H1 (cell line): ENCODE data around the gene ANKRD7. TPM values are rescaled to one million over a fixed set of nuclear protein-coding genes. Genes with fewer than 3 reads are reported as not detected.

Experiments
- CTCF ChIA-PET: fragments of 300-600 bp; sonication (Branson Sonifier 250); formaldehyde crosslinking; loops from one replicate; lab custom pipeline; 2021; ENCODE audit not compliant: partially characterized antibody; lab: Charles Lee
- POLR2A ChIA-PET: fragments of 300-600 bp; sonication (Branson Sonifier 250); formaldehyde crosslinking; loops from one replicate; lab custom pipeline; 2021; ENCODE audit warnings: inconsistent platforms; ENCODE audit not compliant: partially characterized antibody; lab: Charles Lee
- DNase-seq, 2 experiments: peaks; one replicate each; pipeline versions ENCODE4 v3.0.0 to v3.0.0-alpha.2; 2010 to 2022; ENCODE audit warnings: low spot score in 2 of 2, low read depth in 1 of 2, mixed read lengths in 1 of 2
- FAIRE-seq: peaks from 2 replicates; lab custom pipeline; 2011; peaks lifted over from hg19 to GRCh38; lab: Jason Lieb, UNC
- H2AFZ ChIP-seq: 2 replicates; pipeline ENCODE4 v1.8.1; 2012; ENCODE audit warnings: low read length, inconsistent platforms
- H2AK5ac ChIP-seq: 2 replicates; pipeline ENCODE4 v1.6.1; 2013; ENCODE audit warnings: low read depth, low read length
- H2BK120ac ChIP-seq: replicated peaks from 2 replicates; pipeline ENCODE3; 2013; ENCODE audit warnings: low read depth, low read length, inconsistent platforms
- H2BK12ac ChIP-seq: 2 replicates; pipeline ENCODE4 v1.6.1; 2013; ENCODE audit warnings: low read depth, low read length
- H2BK15ac ChIP-seq: 2 replicates; pipeline ENCODE4 v1.6.1; 2013; ENCODE audit warnings: low read length
- H2BK20ac ChIP-seq: 2 replicates; pipeline ENCODE4 v1.6.1; 2013; ENCODE audit warnings: low read length
- H2BK5ac ChIP-seq: 2 replicates; pipeline ENCODE4 v1.6.1; 2013; ENCODE audit warnings: low read depth, low read length
- H3K14ac ChIP-seq: 2 replicates; pipeline ENCODE4 v1.6.1; 2013; ENCODE audit warnings: inconsistent platforms; ENCODE audit not compliant: insufficient read length
- H3K18ac ChIP-seq: 2 replicates; pipeline ENCODE4 v1.6.1; 2013; ENCODE audit warnings: low read length; ENCODE audit errors: extremely low read depth
- H3K23ac ChIP-seq: 2 replicates; pipeline ENCODE4 v1.6.1; 2013; ENCODE audit warnings: inconsistent platforms; ENCODE audit not compliant: insufficient read length
- H3K23me2 ChIP-seq: 2 replicates; pipeline ENCODE4 v1.6.1; 2013; ENCODE audit warnings: low read depth, low read length
- H3K27ac ChIP-seq: 2 replicates; pipeline ENCODE4 v1.6.1; 2011; ENCODE audit warnings: low read depth, low read length, inconsistent platforms
- H3K27me3 ChIP-seq, 4 experiments: replicated peaks in 1 of 4; 1 replicate in 1 of 4; 2 replicates in 3 of 4; pipeline versions ENCODE4 v1.6.1 to v1.8.1; 2011 to 2013; ENCODE audit warnings: low read length in 3 of 4, mild to moderate bottlenecking in 3 of 4, inconsistent platforms in 2 of 4, mixed read lengths in 2 of 4, moderate library complexity in 1 of 4; ENCODE audit not compliant: control insufficient read depth in 3 of 4, insufficient read depth in 3 of 4; ENCODE audit errors: extremely low read depth in 1 of 4
- H3K36me3 ChIP-seq, 4 experiments: 2 replicates each; pipeline versions ENCODE4 v1.6.1 to v1.8.1; 2011 to 2013; ENCODE audit warnings: mild to moderate bottlenecking in 4 of 4, low read length in 3 of 4, moderate library complexity in 2 of 4, control low read depth in 1 of 4, inconsistent platforms in 1 of 4; ENCODE audit not compliant: insufficient read depth in 4 of 4, control insufficient read depth in 2 of 4
- H3K4ac ChIP-seq: replicated peaks from 2 replicates; pipeline ENCODE3; 2013; ENCODE audit warnings: low read length, low read depth, mixed read lengths, inconsistent platforms; ENCODE audit not compliant: insufficient read length
- H3K4me1 ChIP-seq, 4 experiments: replicated peaks in 1 of 4; 1 replicate in 1 of 4; 2 replicates in 3 of 4; pipeline versions ENCODE4 v1.6.1 to v1.8.1; 2011 to 2013; ENCODE audit warnings: low read length in 3 of 4, inconsistent platforms in 2 of 4, mixed read lengths in 1 of 4; ENCODE audit not compliant: insufficient read depth in 4 of 4, control insufficient read depth in 3 of 4
- H3K4me2 ChIP-seq, 2 experiments: 2 replicates each; pipeline versions ENCODE4 v1.6.1 to v1.8.1; 2011 to 2013; ENCODE audit warnings: low read depth in 2 of 2, low read length in 2 of 2, control low read depth in 1 of 2, inconsistent platforms in 1 of 2, mild to moderate bottlenecking in 1 of 2; ENCODE audit not compliant: insufficient read depth in 1 of 2
- H3K4me3 ChIP-seq, 4 experiments: fragments of 200-600, 300-600 bp in 1 of 4; sonication (generic), shearing (Covaris generic), sonication (Bioruptor Twin) in 1 of 4; 2 replicates each; pipeline versions ENCODE4 v1.5.1 to v1.8.1; 2011 to 2016; ENCODE audit warnings: low read length in 4 of 4, low read depth in 3 of 4, control low read depth in 2 of 4, inconsistent platforms in 2 of 4, mild to moderate bottlenecking in 2 of 4, mixed read lengths in 1 of 4, moderate library complexity in 1 of 4; ENCODE audit not compliant: insufficient read depth in 2 of 4; ENCODE audit errors: extremely low read depth in 1 of 4
- H3K56ac ChIP-seq: replicated peaks from 2 replicates; pipeline ENCODE3; 2013; ENCODE audit warnings: low read depth, mild to moderate bottlenecking, mixed read lengths, low read length, inconsistent platforms; ENCODE audit not compliant: insufficient read length
- H3K79me1 ChIP-seq: 2 replicates; pipeline ENCODE4 v1.6.1; 2013; ENCODE audit warnings: low read depth, low read length, control low read depth
- H3K79me2 ChIP-seq, 2 experiments: 2 replicates each; pipeline versions ENCODE4 v1.6.1 to v1.8.1; 2012 to 2013; ENCODE audit warnings: low read length in 2 of 2, mild to moderate bottlenecking in 2 of 2, inconsistent platforms in 1 of 2; ENCODE audit not compliant: insufficient read depth in 2 of 2, control insufficient read depth in 1 of 2
- H3K9ac ChIP-seq, 4 experiments: replicated peaks in 1 of 4; 1 replicate in 1 of 4; 2 replicates in 3 of 4; pipeline versions ENCODE4 v1.6.1 to v1.8.1; 2011 to 2013; ENCODE audit warnings: low read depth in 3 of 4, low read length in 3 of 4, control low read depth in 2 of 4, mild to moderate bottlenecking in 2 of 4, moderate library complexity in 2 of 4, inconsistent platforms in 1 of 4; ENCODE audit errors: extremely low read depth in 1 of 4
- H3K9me3 ChIP-seq, 2 experiments: 2 replicates each; pipeline versions ENCODE4 v1.6.1 to v1.8.1; 2012 to 2013; ENCODE audit warnings: mild to moderate bottlenecking in 2 of 2, moderate library complexity in 2 of 2, control low read depth in 1 of 2, inconsistent platforms in 1 of 2, low read depth in 1 of 2, low read length in 1 of 2, mixed read lengths in 1 of 2; ENCODE audit not compliant: insufficient read depth in 2 of 2
- H4K20me1 ChIP-seq, 2 experiments: replicated peaks in 1 of 2; 2 replicates each; pipeline versions ENCODE3 to v1.8.1; 2011 to 2013; ENCODE audit warnings: inconsistent platforms in 2 of 2, low read length in 2 of 2, mild to moderate bottlenecking in 1 of 2; ENCODE audit not compliant: insufficient read depth in 2 of 2, control insufficient read depth in 1 of 2
- H4K5ac ChIP-seq: 2 replicates; pipeline ENCODE4 v1.6.1; 2013; ENCODE audit warnings: low read length, low read depth, mixed read lengths, inconsistent platforms; ENCODE audit not compliant: insufficient read length
- H4K8ac ChIP-seq: 2 replicates; pipeline ENCODE4 v1.8.0; 2013; ENCODE audit warnings: mild to moderate bottlenecking, moderate library complexity, low read length, inconsistent platforms; ENCODE audit not compliant: insufficient read depth; ENCODE audit errors: extremely low read depth
- H4K91ac ChIP-seq: replicated peaks from 2 replicates; pipeline ENCODE3; 2013; ENCODE audit warnings: low read length, mixed read lengths, inconsistent platforms; ENCODE audit not compliant: insufficient read length
- CREB1 ChIP-seq: IDR thresholded peaks from 2 replicates; pipeline ENCODE4 v1.6.1; 2012; ENCODE audit warnings: inconsistent platforms
- KDM1A ChIP-seq: fragments of 200-600, 300-600 bp; sonication (generic); IDR thresholded peaks from 2 replicates; pipeline ENCODE4 v1.7.1; 2016; ENCODE audit warnings: mild to moderate bottlenecking, low read length, borderline replicate concordance
- POLR2AphosphoS5 ChIP-seq: IDR thresholded peaks from 2 replicates; pipeline ENCODE4 v1.6.1; 2011; ENCODE audit warnings: low read depth, low read length
- RXRA ChIP-seq: IDR thresholded peaks from 2 replicates; pipeline ENCODE4 v1.6.1; 2011; ENCODE audit warnings: low read depth, mild to moderate bottlenecking, low read length, moderate library complexity; ENCODE audit not compliant: insufficient read depth
- SIX5 ChIP-seq: IDR thresholded peaks from 2 replicates; pipeline ENCODE4 v1.6.1; 2011; ENCODE audit warnings: mild to moderate bottlenecking, low read depth, low read length
- SP1 ChIP-seq: IDR thresholded peaks from 2 replicates; pipeline ENCODE4 v1.6.1; 2011; ENCODE audit warnings: low read depth, low read length
- WGBS, 2 experiments: shearing (Covaris generic) in 1 of 2; methylation state at CpG; one replicate each; pipeline versions ENCODE4 v1.1.6 to v1.1.7; 2013 to 2015; ENCODE audit warnings: low lambda C conversion rate in 2 of 2, mixed read lengths in 2 of 2, inconsistent platforms in 1 of 2, low coverage in 1 of 2, missing lambda C conversion rate in 1 of 2; ENCODE audit not compliant: insufficient replicate concordance in 2 of 2, insufficient coverage in 1 of 2, insufficient read length in 1 of 2; ENCODE audit errors: extremely low coverage in 1 of 2, missing lambda C conversion rate in 1 of 2; 5-methylcytosine and 5-hydroxymethylcytosine counted together
- polyA plus RNA-seq, 7 experiments: library from polyadenylated mRNA; depleted of rRNA in 3 of 7; stranded (reverse) in 5 of 7; unstranded in 2 of 7; fragments of >200 nt in 5 of 7; fragments of 200-250 nt in 2 of 7; gene quantifications; 1 replicate in 5 of 7; 2 replicates in 1 of 7; 4 replicates in 1 of 7; pipeline versions ENCODE4 v1.2.1 to v1.2.3, GENCODE V29; 2011 to 2013; ENCODE audit warnings: missing spikeins in 2 of 7, mixed read lengths in 2 of 7
- total RNA-seq: library from RNA; stranded (reverse); fragmentation: NEBNext Ultra II Directional; extraction: Animal tissue kit (Norgen Biotek cat#: 25700); gene quantifications from 2 replicates; pipeline ENCODE4 v1.2.1, GENCODE V29; 2021
- TF ChIP-seq, protein P1 (sequence below): IDR thresholded peaks from 2 replicates; pipeline ENCODE4 v1.6.1; 2012; ENCODE audit warnings: inconsistent platforms

ANKRD7 gene
- total and polyA plus RNA-seq, 2 of the 8 experiments (the other 6 are each of a cell fraction or from before 2014, with no cell fraction given): not detected

DNA sequence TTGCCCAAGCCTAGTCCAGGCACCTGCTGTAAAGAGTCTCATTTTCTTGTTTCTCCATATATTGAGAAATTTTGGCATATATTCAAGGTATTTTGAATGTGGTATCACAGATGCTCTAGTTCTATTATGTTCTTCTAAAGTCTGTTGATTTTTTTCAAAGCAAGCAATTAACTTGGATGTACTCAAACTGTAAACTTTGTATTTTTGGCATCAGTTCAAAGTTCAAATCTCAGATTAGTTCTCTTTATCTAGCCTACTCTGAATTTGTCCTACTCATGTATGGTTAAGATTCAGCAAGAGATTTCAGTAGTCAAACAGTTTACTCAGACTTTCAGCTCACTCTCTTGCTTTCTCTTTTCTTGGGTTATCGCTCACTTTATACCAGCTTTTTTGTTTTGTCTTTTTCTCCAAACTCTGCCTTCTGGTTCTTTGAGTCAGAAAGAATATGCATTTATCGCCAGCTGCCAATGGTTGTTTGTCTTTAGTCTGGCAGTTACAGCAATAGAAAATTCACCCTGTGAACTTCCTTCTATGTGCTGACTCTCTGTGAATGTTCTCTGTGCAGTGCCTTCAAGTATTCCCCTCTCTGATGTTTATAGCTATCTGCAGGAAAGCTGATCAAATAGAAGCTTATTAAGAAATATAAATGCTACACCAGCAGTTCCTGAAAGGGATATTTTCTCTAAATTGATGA, 56.0 kb downstream of the ANKRD7 start:
- no peak overlapping the region for H2AK5ac ChIP-seq
- H2BK12ac ChIP-seq: no peak overlapping the region
- no peaks in the 10 kb centered on the region for H3K4me1 ChIP-seq
- no peak overlapping the region for H2BK15ac ChIP-seq
- FAIRE-seq: no peak
- no peak overlapping the region for H4K91ac ChIP-seq
- H3K4me2 ChIP-seq: no peak overlapping the region
- H3K27me3 ChIP-seq: no peaks in the 10 kb centered on the region
- 80% methylated on average over 2 of the region's 2 CpGs; no CpG with 5 or more reads in 1 of the 2 experiments for WGBS, 2 experiments
- H3K36me3 ChIP-seq: no peaks in the 10 kb centered on the region
- no peak overlapping the region for H3K18ac ChIP-seq
- no peak overlapping the region for H3K56ac ChIP-seq
- H3K9ac ChIP-seq: no peak overlapping the region
- no peaks in the 10 kb centered on the region for H3K23me2 ChIP-seq
- H2BK20ac ChIP-seq: no peak overlapping the region
- H3K79me1 ChIP-seq: no peaks in the 10 kb centered on the region
- no peaks in the 10 kb centered on the region for H3K79me2 ChIP-seq
- ChIA-PET POLR2A (no interaction called here), CTCF (interaction anchor here (0.8 to 1.0 kb wide), 2 partner anchors 10 to 30 kb away, joined by 3 read pairs; no protein-coding TSS in a partner anchor)
- H3K27ac ChIP-seq: no peak overlapping the region
- no peaks in the 10 kb centered on the region for H3K9me3 ChIP-seq
- no peak overlapping the region for H2BK120ac ChIP-seq
- no peak overlapping the region for H3K4ac ChIP-seq
- H3K4me3 ChIP-seq: no peak overlapping the region
- no peak overlapping the region for H4K8ac ChIP-seq
- no peak overlapping the region for H3K14ac ChIP-seq
- H3K23ac ChIP-seq: no peak overlapping the region
- no peaks in the 10 kb centered on the region for H4K20me1 ChIP-seq
- DNase-seq: no peak
- no peak overlapping the region for H4K5ac ChIP-seq
- TF ChIP-seq CREB1 (no peak), POLR2AphosphoS5 (no peak), RXRA (no peak), SP1 (no peak), SIX5 (no peak), KDM1A (no peak)
- TF ChIP-seq, protein P1, sequence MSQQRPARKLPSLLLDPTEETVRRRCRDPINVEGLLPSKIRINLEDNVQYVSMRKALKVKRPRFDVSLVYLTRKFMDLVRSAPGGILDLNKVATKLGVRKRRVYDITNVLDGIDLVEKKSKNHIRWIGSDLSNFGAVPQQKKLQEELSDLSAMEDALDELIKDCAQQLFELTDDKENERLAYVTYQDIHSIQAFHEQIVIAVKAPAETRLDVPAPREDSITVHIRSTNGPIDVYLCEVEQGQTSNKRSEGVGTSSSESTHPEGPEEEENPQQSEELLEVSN: no peak
- TF ChIP-seq, all 59 proteins: peak for 0
- no peak overlapping the region for H2BK5ac ChIP-seq
- H2AFZ ChIP-seq: no peak overlapping the region
